Naive B cell (primary cell): ENCODE results near the gene POC1A. TPM values are rescaled to one million over a fixed set of nuclear protein-coding genes. Genes with fewer than 3 reads are reported as not detected.
"Not testable (repeated sequence)": the region's sequence is repeated elsewhere in the genome, so short reads cannot be mapped to it uniquely, and the experiment has no call there.

Experiments
- ATAC-seq, 2 donors: fragments of 150-1000 bp; cut with Tn5 transposase; 2 replicates each; pipeline ENCODE4 v1.10.0; 2021; ENCODE audit warnings: low read depth in 2 of 2, mild to moderate bottlenecking in 2 of 2, moderate library complexity in 2 of 2
- DNase-seq: peaks from one replicate; pipeline ENCODE4 v3.0.0; 2022
- H3K27ac Mint-ChIP-seq, 6 donors: one replicate each; pipeline ENCODE4 v1.8.0; 2020 to 2022; ENCODE audit warnings: mild to moderate bottlenecking in 6 of 6, mixed read lengths in 6 of 6, moderate library complexity in 5 of 6, inconsistent platforms in 2 of 6
- H3K27me3 Mint-ChIP-seq, 3 donors: one replicate each; pipeline ENCODE4 v1.8.0; 2021 to 2022; ENCODE audit warnings: mixed read lengths in 3 of 3, mild to moderate bottlenecking in 1 of 3
- H3K36me3 Mint-ChIP-seq, 2 donors: one replicate each; pipeline ENCODE4 v1.8.0; 2020 to 2022; ENCODE audit warnings: mixed read lengths in 2 of 2, inconsistent platforms in 1 of 2, mild to moderate bottlenecking in 1 of 2
- H3K4me1 Mint-ChIP-seq, 3 donors: one replicate each; pipeline ENCODE4 v1.8.0; 2020 to 2022; ENCODE audit warnings: mixed read lengths in 3 of 3, inconsistent platforms in 1 of 3, mild to moderate bottlenecking in 1 of 3, moderate library complexity in 1 of 3
- H3K4me3 Mint-ChIP-seq, 8 donors: one replicate each; pipeline ENCODE4 v1.8.0; 2020 to 2022; ENCODE audit warnings: mild to moderate bottlenecking in 8 of 8, mixed read lengths in 8 of 8, moderate library complexity in 8 of 8, inconsistent platforms in 2 of 8
- H3K9me3 Mint-ChIP-seq, 7 donors: one replicate each; pipeline ENCODE4 v1.8.0; 2020 to 2022; ENCODE audit warnings: mixed read lengths in 7 of 7, mild to moderate bottlenecking in 5 of 7, inconsistent platforms in 2 of 7, moderate library complexity in 1 of 7
- polyA plus RNA-seq, 6 donors: library from polyadenylated mRNA; unstranded; fragments of 300-500 nt; fragmentation: Illumina TruSeq; gene quantifications; one replicate each; pipeline ENCODE4 v1.2.3, GENCODE V29; 2021; ENCODE audit warnings: low read depth in 6 of 6

Gene POC1A
- polyA plus RNA-seq, 6 donors from 2014 or later: 1.2 to 4.9 (median 1.6) TPM

GRCh38 chr3:52177701-52178042 lies 23.4 kb upstream of the POC1A start:
- H3K27me3 Mint-ChIP-seq: peaks cover 0 to 12% (median 0%) of the 10 kb centered on the region in 3 donors
- ATAC-seq (no peak), DNase-seq (no peak)
- H3K9me3 Mint-ChIP-seq: no peaks in the 10 kb centered on the region
- H3K36me3 Mint-ChIP-seq: no peaks in the 10 kb centered on the region
- H3K27ac Mint-ChIP-seq: peak overlapping the region in 1 of 6 donors; percentile 15
- no peak overlapping the region for H3K4me3 Mint-ChIP-seq
- H3K4me1 Mint-ChIP-seq: no peaks in the 10 kb centered on the region

- no peaks in the 10 kb centered on the region for H3K4me1 Mint-ChIP-seq
- no peak for ATAC-seq
- no peak overlapping the region for H3K4me3 Mint-ChIP-seq
- H3K36me3 Mint-ChIP-seq: no peaks in the 10 kb centered on the region
- peak overlapping the region in 1 of 6 donors; percentile 10 for H3K27ac Mint-ChIP-seq
- H3K9me3 Mint-ChIP-seq: no peaks in the 10 kb centered on the region
- H3K27me3 Mint-ChIP-seq: peaks cover 0 to 12% (median 0%) of the 10 kb centered on the region in 3 donors
- no peak for DNase-seq
These were observed 22.9 kb upstream of the POC1A start for GRCh38 chr3:52176951-52177700.

GRCh38 chr3:52176180-52176752 lies 22.0 kb upstream of the POC1A start:
- no peak for ATAC-seq
- H3K27me3 Mint-ChIP-seq: peaks cover 0 to 12% (median 0%) of the 10 kb centered on the region in 3 donors
- H3K4me3 Mint-ChIP-seq: no peak overlapping the region
- H3K9me3 Mint-ChIP-seq: no peaks in the 10 kb centered on the region
- no peak for DNase-seq
- H3K4me1 Mint-ChIP-seq: no peaks in the 10 kb centered on the region
- no peak overlapping the region for H3K27ac Mint-ChIP-seq
- H3K36me3 Mint-ChIP-seq: no peaks in the 10 kb centered on the region

- Mint-ChIP-seq H3K9me3 (no peaks in the 10 kb centered on the region), H3K27ac (peak overlapping the region in 1 of 6 donors; percentile 29), H3K4me1 (no peaks in the 10 kb centered on the region), H3K36me3 (no peaks in the 10 kb centered on the region), H3K4me3 (no peak overlapping the region), H3K27me3 (peaks cover 0 to 12% (median 0%) of the 10 kb centered on the region in 3 donors)
- no peak for ATAC-seq
- no peak for DNase-seq
These were observed 21.4 kb upstream of the POC1A start for GRCh38 chr3:52175416-52176179.

- H3K27ac Mint-ChIP-seq: peak overlapping the region in 1 of 6 donors; percentile 82
- no peak for ATAC-seq
These were observed 20.7 kb upstream of the POC1A start for GRCh38 chr3:52174896-52175295.

GRCh38 chr3:52173101-52173500 lies 18.9 kb upstream of the POC1A start:
- Mint-ChIP-seq H3K9me3 (no peaks in the 10 kb centered on the region), H3K4me3 (no peak overlapping the region), H3K4me1 (no peaks in the 10 kb centered on the region), H3K27ac (no peak overlapping the region), H3K27me3 (peaks cover 0 to 7% (median 0%) of the 10 kb centered on the region in 3 donors), H3K36me3 (no peaks in the 10 kb centered on the region)
- DNase-seq: no peak
- ATAC-seq: no peak

More at GRCh38 chr3:52174896-52175295, 20.7 kb upstream of the POC1A start:
- DNase-seq: no peak
- Mint-ChIP-seq H3K4me1 (no peaks in the 10 kb centered on the region), H3K27me3 (peaks cover 0 to 12% (median 0%) of the 10 kb centered on the region in 3 donors), H3K36me3 (no peaks in the 10 kb centered on the region), H3K4me3 (no peak overlapping the region), H3K9me3 (no peaks in the 10 kb centered on the region)

- H3K27ac Mint-ChIP-seq: no peak overlapping the region
- no peaks in the 10 kb centered on the region for H3K36me3 Mint-ChIP-seq
- no peaks in the 10 kb centered on the region for H3K4me1 Mint-ChIP-seq
- no peak overlapping the region for H3K4me3 Mint-ChIP-seq
- peaks cover 0 to 1% (median 0%) of the 10 kb centered on the region in 3 donors for H3K27me3 Mint-ChIP-seq
- no peaks in the 10 kb centered on the region for H3K9me3 Mint-ChIP-seq
- DNase-seq (no peak), ATAC-seq (no peak)
These were observed 18.1 kb upstream of the POC1A start for GRCh38 chr3:52172262-52172757.

- no peaks in the 10 kb centered on the region for H3K9me3 Mint-ChIP-seq
- DNase-seq: no peak
- no peaks in the 10 kb centered on the region for H3K27me3 Mint-ChIP-seq
- peak overlapping the region in 1 of 8 donors; percentile 17 for H3K4me3 Mint-ChIP-seq
- no peak overlapping the region for H3K27ac Mint-ChIP-seq
- no peaks in the 10 kb centered on the region for H3K4me1 Mint-ChIP-seq
- no peak for ATAC-seq
- H3K36me3 Mint-ChIP-seq: no peaks in the 10 kb centered on the region
These were observed 17.5 kb upstream of the POC1A start for GRCh38 chr3:52171514-52172261.

- H3K4me1 Mint-ChIP-seq, DNase-seq, ATAC-seq, H3K27ac Mint-ChIP-seq, H3K9me3 Mint-ChIP-seq, H3K27me3 Mint-ChIP-seq, H3K36me3 Mint-ChIP-seq: not testable (repeated sequence)
- H3K4me3 Mint-ChIP-seq: peak overlapping the region in 1 of 8 donors; percentile 43
These were observed 16.0 kb upstream of the POC1A start for GRCh38 chr3:52170217-52170616.

- Mint-ChIP-seq H3K4me3 (no peak overlapping the region), H3K27me3 (peaks cover 0 to 4% (median 4%) of the 10 kb centered on the region in 3 donors), H3K4me1 (no peaks in the 10 kb centered on the region), H3K27ac (no peak overlapping the region), H3K9me3 (peaks cover 0 to 2% (median 0%) of the 10 kb centered on the region in 7 donors), H3K36me3 (no peaks in the 10 kb centered on the region)
- no peak for DNase-seq
- ATAC-seq: no peak
These were observed 13.0 kb upstream of the POC1A start for GRCh38 chr3:52167240-52167639.

- peaks cover 0 to 4% (median 4%) of the 10 kb centered on the region in 3 donors for H3K27me3 Mint-ChIP-seq
- H3K4me1 Mint-ChIP-seq: no peaks in the 10 kb centered on the region
- H3K27ac Mint-ChIP-seq: no peak overlapping the region
- no peak for ATAC-seq
- H3K4me3 Mint-ChIP-seq: no peak overlapping the region
- DNase-seq: no peak
- no peaks in the 10 kb centered on the region for H3K36me3 Mint-ChIP-seq
- H3K9me3 Mint-ChIP-seq: peaks cover 0 to 2% (median 0%) of the 10 kb centered on the region in 7 donors
These were observed 8.1 kb upstream of the POC1A start for GRCh38 chr3:52162250-52162872.

- Mint-ChIP-seq H3K27me3 (no peaks in the 10 kb centered on the region), H3K27ac (no peak overlapping the region), H3K4me3 (peak overlapping the region in 3 of 8 donors; percentile 3 to 10 (median 6)), H3K9me3 (peaks cover 0 to 2% (median 0%) of the 10 kb centered on the region in 7 donors), H3K4me1 (peaks cover 4 to 10% (median 6%) of the 10 kb centered on the region in 3 donors), H3K36me3 (no peaks in the 10 kb centered on the region)
- ATAC-seq: no peak
- no peak for DNase-seq
These were observed 5.3 kb upstream of the POC1A start for GRCh38 chr3:52159503-52159902.

GRCh38 chr3:52155912-52156311 lies 1.7 kb upstream of the POC1A start:
- DNase-seq (no peak), ATAC-seq (no peak)
- Mint-ChIP-seq H3K4me3 (peak overlapping the region; percentile 52 to 98 (median 70)), H3K27me3 (no peaks in the 10 kb centered on the region), H3K9me3 (no peaks in the 10 kb centered on the region), H3K4me1 (peaks cover 4 to 15% (median 13%) of the 10 kb centered on the region in 3 donors), H3K27ac (peak overlapping the region in 3 of 6 donors; percentile 54 to 76 (median 61)), H3K36me3 (no peaks in the 10 kb centered on the region)
